NCI-H748 treated with DMSO at 0.1 percent for 48 hours (cell line): Measurements from ENCODE around the gene RPGR.
A peak's percentile ranks its signal among the peaks of the same experiment; 100 is the strongest.

Experiments
- DNase-seq: peaks from one replicate; lab custom pipeline; 2025; lab: John Stamatoyannopoulos, UW

RPGR gene, protein sequence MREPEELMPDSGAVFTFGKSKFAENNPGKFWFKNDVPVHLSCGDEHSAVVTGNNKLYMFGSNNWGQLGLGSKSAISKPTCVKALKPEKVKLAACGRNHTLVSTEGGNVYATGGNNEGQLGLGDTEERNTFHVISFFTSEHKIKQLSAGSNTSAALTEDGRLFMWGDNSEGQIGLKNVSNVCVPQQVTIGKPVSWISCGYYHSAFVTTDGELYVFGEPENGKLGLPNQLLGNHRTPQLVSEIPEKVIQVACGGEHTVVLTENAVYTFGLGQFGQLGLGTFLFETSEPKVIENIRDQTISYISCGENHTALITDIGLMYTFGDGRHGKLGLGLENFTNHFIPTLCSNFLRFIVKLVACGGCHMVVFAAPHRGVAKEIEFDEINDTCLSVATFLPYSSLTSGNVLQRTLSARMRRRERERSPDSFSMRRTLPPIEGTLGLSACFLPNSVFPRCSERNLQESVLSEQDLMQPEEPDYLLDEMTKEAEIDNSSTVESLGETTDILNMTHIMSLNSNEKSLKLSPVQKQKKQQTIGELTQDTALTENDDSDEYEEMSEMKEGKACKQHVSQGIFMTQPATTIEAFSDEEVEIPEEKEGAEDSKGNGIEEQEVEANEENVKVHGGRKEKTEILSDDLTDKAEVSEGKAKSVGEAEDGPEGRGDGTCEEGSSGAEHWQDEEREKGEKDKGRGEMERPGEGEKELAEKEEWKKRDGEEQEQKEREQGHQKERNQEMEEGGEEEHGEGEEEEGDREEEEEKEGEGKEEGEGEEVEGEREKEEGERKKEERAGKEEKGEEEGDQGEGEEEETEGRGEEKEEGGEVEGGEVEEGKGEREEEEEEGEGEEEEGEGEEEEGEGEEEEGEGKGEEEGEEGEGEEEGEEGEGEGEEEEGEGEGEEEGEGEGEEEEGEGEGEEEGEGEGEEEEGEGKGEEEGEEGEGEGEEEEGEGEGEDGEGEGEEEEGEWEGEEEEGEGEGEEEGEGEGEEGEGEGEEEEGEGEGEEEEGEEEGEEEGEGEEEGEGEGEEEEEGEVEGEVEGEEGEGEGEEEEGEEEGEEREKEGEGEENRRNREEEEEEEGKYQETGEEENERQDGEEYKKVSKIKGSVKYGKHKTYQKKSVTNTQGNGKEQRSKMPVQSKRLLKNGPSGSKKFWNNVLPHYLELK

DNA sequence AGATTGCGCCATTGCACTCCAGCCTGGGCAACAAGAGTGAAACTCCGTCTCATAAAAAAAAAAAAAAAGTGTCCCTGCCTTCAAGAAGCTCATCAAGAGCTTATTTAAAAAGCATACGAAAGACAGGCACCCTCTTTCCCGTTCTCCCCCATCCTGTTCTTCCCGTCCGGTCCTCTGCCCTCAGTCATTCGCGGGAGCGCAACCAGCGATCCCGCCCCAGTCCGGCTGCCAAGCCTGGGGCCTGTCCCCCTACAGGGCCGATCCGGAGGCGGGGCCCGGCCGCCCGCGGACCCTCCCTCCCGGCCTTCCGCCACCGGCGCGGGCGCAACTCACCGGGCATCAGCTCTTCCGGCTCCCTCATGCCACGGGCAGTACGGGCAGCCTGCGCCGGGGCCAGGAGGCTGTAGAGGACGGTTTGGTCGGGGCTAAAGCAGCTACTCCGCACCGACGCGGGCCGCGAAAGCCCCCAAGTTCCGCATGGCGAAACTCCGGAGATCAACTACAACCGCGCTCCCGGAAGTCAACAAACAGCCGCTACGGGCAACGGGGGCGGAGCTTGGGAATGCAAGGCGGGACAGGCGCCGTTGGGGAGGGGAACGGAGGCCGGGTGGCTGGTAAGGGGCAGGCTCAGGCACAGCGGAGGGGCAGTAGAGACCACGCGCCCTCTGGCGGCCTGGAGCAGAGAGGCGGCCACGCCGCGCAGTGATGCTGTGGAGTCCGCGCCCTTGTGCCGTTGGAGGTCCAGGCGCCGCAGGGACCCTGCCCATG, at the start of gene RPGR:
Gene RPGR (minus strand): TSS at position 503 of the 768 bp plus-strand sequence. CDS start 142 bp downstream, at position 361.
- DNase-seq, result peak; percentile 85

- peak; percentile 25 for DNase-seq
Observed at GRCh38 chrX:38376747-38377146, 49.4 kb upstream of the RPGR start.

DNA sequence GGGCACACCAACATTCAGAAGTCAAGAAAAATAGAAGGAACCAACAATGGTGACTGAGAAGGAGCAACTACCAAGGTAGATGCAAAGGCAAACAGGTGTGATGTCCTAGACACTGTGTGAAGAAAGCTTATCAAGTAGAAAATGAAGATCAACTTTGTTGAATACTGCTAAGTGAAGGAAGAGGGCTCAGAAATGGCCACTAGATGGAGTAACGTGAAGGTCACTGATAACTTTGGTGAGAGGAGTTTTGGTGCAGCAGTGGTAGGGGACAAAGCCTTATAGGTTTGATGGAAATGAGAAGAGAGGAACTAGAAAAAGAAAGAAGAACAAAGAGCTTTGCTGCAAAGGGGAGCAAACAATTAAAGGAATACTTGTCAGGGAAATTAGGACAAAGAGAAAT, 48.6 kb upstream of the RPGR start:
- DNase-seq, result peak; percentile 5

- no peak for DNase-seq
Observed at GRCh38 chrX:38374431-38374830, 47.1 kb upstream of the RPGR start.

DNA sequence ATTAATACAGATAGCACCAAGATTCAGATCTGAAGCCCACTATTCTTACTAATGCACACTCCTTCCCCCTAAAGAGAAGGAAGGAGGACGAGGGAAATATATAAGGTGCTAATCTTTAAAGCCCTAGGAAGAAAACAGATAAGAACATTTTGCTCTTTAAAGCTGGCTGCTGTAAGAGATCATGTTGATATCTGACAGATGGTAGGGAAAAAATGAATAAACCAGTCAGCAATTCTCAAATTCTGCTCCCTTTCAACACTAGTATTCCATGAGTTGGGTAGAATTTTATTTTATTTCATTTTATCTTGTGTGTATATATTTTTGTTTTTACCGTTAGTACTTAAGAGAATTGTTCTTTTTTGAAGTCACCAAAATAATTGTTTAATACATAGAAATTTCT, 44.3 kb upstream of the RPGR start:
- no peak for DNase-seq

DNA sequence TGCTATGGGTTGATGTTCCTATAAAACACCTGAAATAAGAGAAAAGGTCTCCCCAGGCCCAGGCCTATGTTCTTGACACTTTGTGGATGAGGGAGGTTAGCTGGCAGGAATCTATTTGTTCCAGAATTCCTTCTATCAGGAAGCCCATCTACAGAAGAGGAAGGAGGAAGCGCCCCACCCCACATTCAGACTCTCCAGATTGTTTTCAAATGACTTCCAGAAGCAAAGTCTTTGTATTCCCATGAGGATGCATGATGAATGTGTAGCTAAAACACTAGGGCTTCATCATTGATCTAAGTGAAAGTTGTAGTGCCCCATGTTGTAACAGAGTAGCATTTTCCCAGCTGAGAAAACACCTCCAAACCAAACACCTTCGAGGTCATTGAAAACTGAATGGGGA, 41.5 kb upstream of the RPGR start:
- DNase-seq, result no peak

GRCh38 chrX:38365954-38366353, 38.6 kb upstream of the RPGR start:
- DNase-seq, result no peak

GRCh38 chrX:38363046-38363445, 35.7 kb upstream of the RPGR start:
- DNase-seq, result no peak

DNA sequence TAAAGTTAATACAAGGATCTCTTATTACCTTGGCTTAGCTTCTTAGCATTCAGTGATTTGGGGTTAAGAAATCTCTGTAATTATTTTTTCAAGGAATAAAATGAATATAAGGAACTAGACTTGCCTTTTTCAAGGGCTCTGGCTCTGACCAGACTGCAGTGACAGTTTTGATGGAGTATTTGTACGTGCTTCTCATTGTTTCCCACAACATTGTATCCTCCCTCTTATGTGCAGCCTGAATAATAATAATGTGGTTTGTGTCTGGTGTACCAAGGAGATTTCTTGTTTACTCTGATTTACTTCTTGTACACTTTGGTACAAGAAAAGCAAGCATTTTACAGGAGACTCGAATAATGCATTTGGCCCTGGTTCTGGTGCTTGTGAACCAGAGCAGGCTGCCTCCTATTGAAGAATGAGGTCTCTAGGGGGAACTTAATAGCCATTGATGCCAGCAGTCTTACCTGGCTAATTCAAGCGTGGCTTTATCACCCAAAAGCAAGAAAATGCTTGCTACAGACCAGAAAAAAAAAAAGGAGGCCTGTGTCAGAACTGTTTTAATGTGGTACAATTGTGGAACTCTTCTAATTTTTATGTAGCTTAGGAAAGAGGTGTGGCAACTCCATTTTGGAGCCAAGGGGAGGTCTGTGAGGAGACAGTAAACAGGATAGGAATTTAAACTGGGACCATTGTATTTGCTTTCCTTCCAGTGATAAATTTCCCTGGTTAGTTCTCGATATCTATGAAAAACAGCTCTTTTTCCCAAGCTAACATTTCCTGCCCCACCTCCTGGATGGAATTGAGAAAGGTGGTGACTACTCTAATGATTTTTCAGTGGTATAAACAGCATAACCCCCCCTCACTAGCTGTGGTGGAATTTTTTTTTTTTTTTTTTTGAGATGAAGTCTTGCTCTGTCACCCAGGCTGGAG, 30.7 kb upstream of the RPGR start:
- no peak for DNase-seq

GRCh38 chrX:38356401-38356800, 29.1 kb upstream of the RPGR start:
- no peak for DNase-seq

DNA sequence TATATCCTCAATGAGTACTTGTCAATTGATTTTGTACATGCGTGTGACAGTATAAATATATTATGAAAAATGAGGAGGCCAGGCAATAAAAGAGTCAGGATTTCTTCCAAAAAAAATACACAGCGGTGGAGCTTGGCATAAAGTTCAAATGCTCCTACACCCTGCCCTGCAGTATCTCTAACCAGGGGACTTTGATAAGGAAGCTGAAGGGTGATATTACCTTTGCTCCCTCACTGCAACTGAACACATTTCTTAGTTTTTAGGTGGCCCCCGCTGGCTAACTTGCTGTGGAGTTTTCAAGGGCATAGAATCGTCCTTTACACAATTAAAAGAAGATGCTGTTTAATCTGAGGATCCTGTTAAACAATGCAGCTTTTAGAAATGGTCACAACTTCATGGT, 25.1 kb upstream of the RPGR start, which contains the start of gene OTC:
Gene OTC (plus strand): TSS at position 243 of the 400 bp plus-strand sequence. CDS start 93 bp downstream, at position 336.
- no peak for DNase-seq

DNA sequence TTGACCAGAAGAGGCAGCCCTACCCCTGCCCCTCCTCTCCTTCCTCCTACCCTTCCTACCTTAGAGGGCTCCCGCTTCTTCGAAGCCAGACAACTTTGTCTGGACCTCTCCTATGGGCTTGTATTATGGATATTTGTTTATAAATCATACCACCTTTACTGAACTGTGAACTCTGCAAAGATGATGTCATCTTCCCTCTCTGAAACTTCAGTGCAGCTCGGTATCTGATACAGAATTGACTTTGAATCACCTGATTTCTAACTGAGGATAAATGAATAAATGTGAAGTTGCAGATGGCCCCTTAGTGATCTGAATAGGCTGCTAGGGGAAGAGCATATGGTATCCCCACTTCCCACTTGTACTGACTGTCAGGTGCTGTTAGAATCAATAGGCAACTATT, 24.0 kb upstream of the RPGR start:
- no peak for DNase-seq

DNA sequence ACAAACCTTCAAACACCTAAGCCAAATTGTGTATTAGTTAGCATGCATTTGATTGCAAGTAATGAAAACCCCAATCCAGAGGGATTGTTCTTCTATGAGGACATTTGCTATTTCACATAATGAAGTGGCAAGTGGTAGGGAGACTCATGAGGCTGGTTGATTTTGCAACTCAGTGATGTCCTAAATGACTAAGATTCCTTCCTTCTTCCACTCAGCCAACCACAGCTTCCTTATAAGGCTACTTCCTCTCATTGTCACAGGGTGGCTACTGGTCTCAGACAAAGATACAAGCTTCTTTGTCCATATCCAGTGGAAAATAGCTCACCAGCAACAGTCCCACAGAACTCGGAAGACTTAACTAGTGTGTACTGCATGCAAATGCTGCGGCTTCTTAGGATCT, 19.8 kb upstream of the RPGR start:
- DNase-seq, result no peak

GRCh38 chrX:38346150-38346549, 18.8 kb upstream of the RPGR start:
- DNase-seq, result no peak

DNA sequence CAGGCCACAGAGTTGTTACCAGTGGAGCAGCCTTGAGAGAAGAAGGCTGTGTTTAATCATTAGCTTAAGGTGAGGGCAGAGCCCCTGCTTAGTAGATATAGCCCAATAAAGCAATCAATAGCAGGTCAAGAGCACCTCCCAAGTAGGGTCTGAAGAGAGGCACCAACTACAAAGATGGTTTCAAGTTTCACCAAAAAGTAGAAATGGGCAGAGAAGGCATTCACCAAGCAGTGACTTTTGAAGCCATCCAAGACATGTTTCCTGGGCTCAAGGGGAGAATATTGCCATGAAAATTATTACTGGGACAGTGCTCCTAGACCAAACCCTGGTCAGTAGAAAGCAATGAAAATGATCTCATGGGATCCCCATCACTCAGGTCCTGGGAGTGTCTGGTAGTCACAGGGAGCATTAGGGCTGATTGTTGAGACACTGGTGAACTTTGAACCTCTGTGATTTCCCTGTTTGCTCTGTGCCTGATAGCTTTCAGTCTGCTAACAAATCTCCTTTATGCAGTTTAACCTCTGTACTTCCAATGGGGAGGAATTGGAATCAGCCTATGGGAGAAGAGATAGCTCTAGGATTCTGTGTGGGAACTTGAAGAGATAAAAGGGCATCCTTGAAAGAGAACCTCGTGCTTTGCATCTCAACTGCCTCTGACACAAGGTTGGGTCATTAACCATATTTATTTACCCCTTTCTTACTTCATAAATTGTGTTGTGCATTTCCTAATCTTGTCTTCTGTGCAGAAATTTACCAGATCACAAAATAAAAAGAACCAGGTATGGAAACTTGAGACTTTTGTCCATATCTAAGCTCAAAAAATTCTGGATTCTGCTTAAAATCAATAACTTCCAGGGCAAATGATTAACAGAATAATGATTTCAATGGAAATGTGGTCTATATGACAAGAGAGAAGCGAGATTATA, 15.8 kb upstream of the RPGR start:
- no peak for DNase-seq

GRCh38 chrX:38341442-38341841, 14.1 kb upstream of the RPGR start:
- peak; percentile 20 for DNase-seq

- no peak for DNase-seq
Observed at GRCh38 chrX:38336538-38337240, 9.4 kb upstream of the RPGR start.

GRCh38 chrX:38335382-38335781, 8.1 kb upstream of the RPGR start:
- no peak for DNase-seq

DNA sequence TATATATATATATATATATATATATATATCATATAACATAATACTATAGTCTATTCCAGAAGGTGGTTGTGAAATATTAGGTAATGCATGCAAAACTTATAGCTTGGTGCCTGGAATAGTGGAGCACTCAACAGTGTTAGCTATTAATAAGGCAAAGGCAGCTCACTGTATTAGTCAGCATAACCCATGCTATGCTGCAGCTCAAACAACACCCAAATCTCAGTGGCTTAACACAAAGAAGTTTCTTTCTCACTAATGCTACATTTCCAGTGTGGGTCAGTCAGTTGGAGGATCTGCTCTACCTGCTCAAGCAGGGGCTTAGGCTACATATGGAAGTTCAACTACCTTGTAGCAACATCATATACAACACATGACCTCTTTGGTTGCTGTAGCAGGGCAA, 5.2 kb upstream of the RPGR start:
- DNase-seq, result no peak
